HPDE6-E6E7 (cell line): ENCODE measurements around the gene PIRT.

ENCODE experiments used
- DNase-seq: peaks from one replicate; pipeline ENCODE4 v3.0.0; 2011; ENCODE audit warnings: missing footprints; ENCODE audit errors: extremely low spot score

The PIRT gene

GRCh38 chr17:10789694-10790271, 48.1 kb downstream of the PIRT start:
- DNase-seq: no peak

GRCh38 chr17:10787306-10788045, 50.4 kb downstream of the PIRT start:
- DNase-seq: no peak

GRCh38 chr17:10785295-10785694, 52.6 kb downstream of the PIRT start:
- no peak for DNase-seq

GRCh38 chr17:10779609-10780008, 58.3 kb downstream of the PIRT start:
- no peak for DNase-seq

- DNase-seq: no peak
Measured at GRCh38 chr17:10777890-10778289, 60.0 kb downstream of the PIRT start.

- DNase-seq: no peak
Measured at GRCh38 chr17:10777131-10777807, 60.6 kb downstream of the PIRT start.

- DNase-seq: no peak
Measured at GRCh38 chr17:10776381-10776780, 61.5 kb downstream of the PIRT start.

- DNase-seq: no peak
Measured at GRCh38 chr17:10775740-10776356, 62.0 kb downstream of the PIRT start.

- DNase-seq: no peak
Measured at GRCh38 chr17:10775058-10775457, 62.8 kb downstream of the PIRT start.

GRCh38 chr17:10773391-10773790, 64.5 kb downstream of the PIRT start:
- DNase-seq: no peak
